GM23338 (cell line): ENCODE data around the gene ANO4. TPM values are rescaled to one million over a fixed set of nuclear protein-coding genes. Genes with fewer than 3 reads are reported as not detected.

Experiments
- ATAC-seq: fragments of 200-7000 bp; cut with Tn5 transposase; 3 replicates; pipeline ENCODE4 v1.9.1; 2020
- DNase-seq: peaks from one replicate; pipeline ENCODE4 v3.0.0-alpha.2; 2015; ENCODE audit warnings: low spot score
- H2AFZ ChIP-seq: fragments of 200-600 bp; sonication (generic); 2 replicates; pipeline ENCODE4 v1.8.0; 2016; ENCODE audit warnings: antibody characterized with exemption, mild to moderate bottlenecking, moderate library complexity
- H3F3A ChIP-seq: fragments of 200-600 bp; sonication (generic); replicated peaks from 2 replicates; pipeline ENCODE4 v1.8.0; 2017; ENCODE audit warnings: antibody characterized with exemption, mixed run types, low read depth
- H3K27ac ChIP-seq: fragments of 200-600 bp; sonication (generic); 2 replicates; pipeline ENCODE4 v1.6.1; 2016; ENCODE audit warnings: low read depth
- H3K27me3 ChIP-seq: fragments of 200-600 bp; sonication (generic); 2 replicates; pipeline ENCODE4 v1.8.0; 2016; ENCODE audit warnings: mild to moderate bottlenecking, mixed run types, moderate library complexity; ENCODE audit not compliant: insufficient read depth
- H3K36me3 ChIP-seq: fragments of 200-600 bp; sonication (generic); 2 replicates; pipeline ENCODE4 v1.8.0; 2016; ENCODE audit warnings: mild to moderate bottlenecking; ENCODE audit not compliant: insufficient read depth
- H3K4me1 ChIP-seq: fragments of 200-600 bp; sonication (generic); 2 replicates; pipeline ENCODE4 v1.8.0; 2016; ENCODE audit warnings: mild to moderate bottlenecking, moderate library complexity; ENCODE audit not compliant: insufficient read depth
- H3K4me2 ChIP-seq: fragments of 200-600 bp; sonication (generic); 2 replicates; pipeline ENCODE4 v1.7.1; 2017; ENCODE audit warnings: mixed run types
- H3K4me3 ChIP-seq: fragments of 200-600 bp; sonication (generic); 2 replicates; pipeline ENCODE4 v1.6.1; 2016; ENCODE audit warnings: mixed run types
- H3K79me2 ChIP-seq: fragments of 200-600 bp; sonication (generic); replicated peaks from 2 replicates; pipeline ENCODE4 v1.8.0; 2017; ENCODE audit warnings: mild to moderate bottlenecking; ENCODE audit not compliant: insufficient read depth
- H3K9me2 ChIP-seq: fragments of 200-600 bp; sonication (generic); 2 replicates; pipeline ENCODE4 v1.8.0; 2017; ENCODE audit not compliant: insufficient read depth
- H4K20me1 ChIP-seq: fragments of 200-600 bp; sonication (generic); replicated peaks from 2 replicates; pipeline ENCODE4 v1.8.0; 2017; ENCODE audit warnings: mild to moderate bottlenecking; ENCODE audit not compliant: insufficient read depth
- H3K27ac Mint-ChIP-seq: 2 replicates; pipeline ENCODE4 v1.8.0; 2020; ENCODE audit warnings: inconsistent platforms, mild to moderate bottlenecking, moderate library complexity, mixed read lengths
- H3K27me3 Mint-ChIP-seq: 3 replicates; pipeline ENCODE4 v1.8.0; 2022; ENCODE audit warnings: low read depth, mild to moderate bottlenecking, moderate library complexity, mixed read lengths, inconsistent platforms; ENCODE audit not compliant: insufficient read depth, poor library complexity
- H3K36me3 Mint-ChIP-seq: 3 replicates; pipeline ENCODE4 v1.8.0; 2021; ENCODE audit warnings: low read depth, mild to moderate bottlenecking, inconsistent platforms, moderate library complexity, mixed read lengths
- H3K4me1 Mint-ChIP-seq: 3 replicates; pipeline ENCODE4 v1.8.0; 2020; ENCODE audit warnings: mild to moderate bottlenecking, inconsistent platforms, mixed read lengths
- H3K4me3 Mint-ChIP-seq: 3 replicates; pipeline ENCODE4 v1.8.0; 2021; ENCODE audit warnings: moderate library complexity, mild to moderate bottlenecking, inconsistent platforms, mixed read lengths
- H3K9me3 Mint-ChIP-seq: 3 replicates; pipeline ENCODE4 v1.8.0; 2020; ENCODE audit warnings: moderate library complexity, mild to moderate bottlenecking, inconsistent platforms, mixed read lengths
- CREB1 ChIP-seq: fragments of 250-450 bp; sonication (Bioruptor Pico); IDR thresholded peaks from 2 replicates; pipeline ENCODE4 v1.5.0; 2020; ENCODE audit warnings: low read depth, mild to moderate bottlenecking, moderate library complexity
- EZH2 ChIP-seq: fragments of 200-600 bp; sonication (generic); IDR thresholded peaks from one replicate; pipeline ENCODE4 v1.8.0; 2017; ENCODE audit warnings: antibody characterized with exemption, mild to moderate bottlenecking, low read depth; ENCODE audit not compliant: unreplicated experiment
- EZH2phosphoT487 ChIP-seq: fragments of 200-600 bp; sonication (generic); IDR thresholded peaks from one replicate; pipeline ENCODE4 v1.8.1; 2018; ENCODE audit warnings: antibody characterized with exemption; ENCODE audit not compliant: unreplicated experiment
- JUNB ChIP-seq: IDR thresholded peaks from one replicate; pipeline ENCODE4 v1.6.1; 2016; ENCODE audit warnings: antibody characterized with exemption; ENCODE audit not compliant: unreplicated experiment
- NANOG ChIP-seq: IDR thresholded peaks from 2 replicates; pipeline ENCODE4 v1.6.1; 2016; ENCODE audit warnings: antibody characterized with exemption, borderline replicate concordance
- POLR2AphosphoS5 ChIP-seq: IDR thresholded peaks from 2 replicates; pipeline ENCODE4 v1.6.1; 2016; ENCODE audit warnings: antibody characterized with exemption, low read depth
- STAT1 ChIP-seq: IDR thresholded peaks from one replicate; pipeline ENCODE4 v1.6.1; 2016; ENCODE audit warnings: antibody characterized with exemption; ENCODE audit not compliant: unreplicated experiment
- ZNF114 ChIP-seq: fragments of 250-450 bp; sonication (Bioruptor Pico); IDR thresholded peaks from 2 replicates; pipeline ENCODE4 v1.5.0; 2020; ENCODE audit warnings: mild to moderate bottlenecking, moderate library complexity
- ZNF331 ChIP-seq: fragments of 250-450 bp; sonication (Bioruptor Pico); IDR thresholded peaks from 2 replicates; pipeline ENCODE4 v1.5.0; 2020; ENCODE audit warnings: low read depth, mild to moderate bottlenecking, moderate library complexity
- polyA plus RNA-seq: library from polyadenylated mRNA; unstranded; fragments of >200 nt; fragmentation: Nextera tagmentation; extraction: Ambion mirVana; gene quantifications from 2 replicates; pipeline ENCODE4 v1.2.1, GENCODE V29; 2016
- total RNA-seq: library from RNA; depleted of rRNA; stranded (reverse); fragments of >200 nt; shearing (Covaris generic); gene quantifications from 2 replicates; pipeline ENCODE4 v1.2.3, GENCODE V29; 2014
- TF ChIP-seq, protein P1 (sequence below): IDR thresholded peaks from 2 replicates; pipeline ENCODE4 v1.6.1; 2016; ENCODE audit warnings: antibody characterized with exemption
- TF ChIP-seq, protein P2 (sequence below): IDR thresholded peaks from one replicate; pipeline ENCODE4 v1.6.1; 2018; ENCODE audit warnings: antibody characterized with exemption; ENCODE audit not compliant: unreplicated experiment
- TF ChIP-seq, protein P3 (sequence below), 2 experiments: fragments of 200-600 bp in 1 of 2; sonication (generic) in 1 of 2; conservative IDR thresholded peaks; 2 replicates each; pipeline versions ENCODE4 v1.5.1 to v1.6.1; 2016 to 2017; ENCODE audit warnings: antibody characterized with exemption in 2 of 2, low read depth in 2 of 2, mild to moderate bottlenecking in 2 of 2, moderate library complexity in 1 of 2
- TF ChIP-seq, protein P4 (sequence below): fragments of 250-450 bp; sonication (Bioruptor Pico); IDR thresholded peaks from 2 replicates; pipeline ENCODE4 v1.5.0; 2020; ENCODE audit warnings: mild to moderate bottlenecking, moderate library complexity

The ANO4 gene
- total and polyA plus RNA-seq, 2 experiments from 2014 or later, result 1.7 to 8.7 TPM

DNA sequence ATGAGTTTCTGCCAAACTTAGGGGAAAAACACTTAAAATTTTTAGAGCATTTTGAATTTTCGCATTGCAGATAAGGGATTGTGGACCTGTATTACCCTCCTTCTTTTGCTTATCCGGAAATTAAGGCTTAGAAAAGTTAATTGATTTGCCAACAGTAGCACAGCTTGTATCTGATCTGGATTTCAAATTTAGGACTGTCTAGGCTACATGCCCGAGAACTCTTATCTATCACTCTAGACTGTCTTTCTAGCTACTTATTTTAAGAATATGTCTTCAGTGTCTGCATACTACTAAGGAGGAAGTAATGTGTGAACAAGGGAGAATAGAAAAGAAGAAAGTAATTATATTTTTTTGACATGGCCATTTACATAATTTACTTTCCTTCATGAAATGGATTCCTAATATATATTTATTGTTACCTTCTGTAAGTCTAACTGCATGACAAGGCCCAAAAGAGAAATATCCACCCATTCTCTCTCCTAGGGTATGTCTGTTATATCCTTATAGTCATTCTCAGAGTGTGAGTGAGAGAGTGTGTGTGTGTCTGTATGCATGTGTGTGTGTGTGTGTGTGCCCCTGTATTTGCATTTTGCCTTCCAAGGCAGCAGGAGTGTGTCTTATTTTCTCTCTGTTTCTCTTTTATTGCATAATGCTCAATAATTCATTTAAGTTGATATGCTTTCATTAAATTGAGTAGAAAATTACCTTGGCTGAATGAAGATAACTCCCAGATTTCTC, 283.4 kb downstream of the ANO4 start:
- H4K20me1 ChIP-seq, result no peaks in the 10 kb centered on the region
- H3K4me2 ChIP-seq, result no peak overlapping the region
- 0 out of 2 replicates have a peak, but pooled peaks cover 8% of the 10 kb centered on the region for H3K4me1 ChIP-seq
- peak overlapping the region; percentile 4; the same call in 1 of the 2 replicates for H3K27ac ChIP-seq
- no peaks in the 10 kb centered on the region; the same call in 2 of the 3 replicates for H3K36me3 Mint-ChIP-seq
- ATAC-seq (no peak), DNase-seq (no peak)
- peaks cover 20% of the 10 kb centered on the region for H3K4me1 Mint-ChIP-seq
- no peaks in the 10 kb centered on the region for H3K79me2 ChIP-seq
- H3F3A ChIP-seq, result no peaks in the 10 kb centered on the region
- H2AFZ ChIP-seq, result no peak overlapping the region
- no peak for TF ChIP-seq CREB1
- TF ChIP-seq, protein P1, sequence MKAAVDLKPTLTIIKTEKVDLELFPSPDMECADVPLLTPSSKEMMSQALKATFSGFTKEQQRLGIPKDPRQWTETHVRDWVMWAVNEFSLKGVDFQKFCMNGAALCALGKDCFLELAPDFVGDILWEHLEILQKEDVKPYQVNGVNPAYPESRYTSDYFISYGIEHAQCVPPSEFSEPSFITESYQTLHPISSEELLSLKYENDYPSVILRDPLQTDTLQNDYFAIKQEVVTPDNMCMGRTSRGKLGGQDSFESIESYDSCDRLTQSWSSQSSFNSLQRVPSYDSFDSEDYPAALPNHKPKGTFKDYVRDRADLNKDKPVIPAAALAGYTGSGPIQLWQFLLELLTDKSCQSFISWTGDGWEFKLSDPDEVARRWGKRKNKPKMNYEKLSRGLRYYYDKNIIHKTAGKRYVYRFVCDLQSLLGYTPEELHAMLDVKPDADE, result no peak
- no peak for TF ChIP-seq STAT1
- TF ChIP-seq, protein P2, sequence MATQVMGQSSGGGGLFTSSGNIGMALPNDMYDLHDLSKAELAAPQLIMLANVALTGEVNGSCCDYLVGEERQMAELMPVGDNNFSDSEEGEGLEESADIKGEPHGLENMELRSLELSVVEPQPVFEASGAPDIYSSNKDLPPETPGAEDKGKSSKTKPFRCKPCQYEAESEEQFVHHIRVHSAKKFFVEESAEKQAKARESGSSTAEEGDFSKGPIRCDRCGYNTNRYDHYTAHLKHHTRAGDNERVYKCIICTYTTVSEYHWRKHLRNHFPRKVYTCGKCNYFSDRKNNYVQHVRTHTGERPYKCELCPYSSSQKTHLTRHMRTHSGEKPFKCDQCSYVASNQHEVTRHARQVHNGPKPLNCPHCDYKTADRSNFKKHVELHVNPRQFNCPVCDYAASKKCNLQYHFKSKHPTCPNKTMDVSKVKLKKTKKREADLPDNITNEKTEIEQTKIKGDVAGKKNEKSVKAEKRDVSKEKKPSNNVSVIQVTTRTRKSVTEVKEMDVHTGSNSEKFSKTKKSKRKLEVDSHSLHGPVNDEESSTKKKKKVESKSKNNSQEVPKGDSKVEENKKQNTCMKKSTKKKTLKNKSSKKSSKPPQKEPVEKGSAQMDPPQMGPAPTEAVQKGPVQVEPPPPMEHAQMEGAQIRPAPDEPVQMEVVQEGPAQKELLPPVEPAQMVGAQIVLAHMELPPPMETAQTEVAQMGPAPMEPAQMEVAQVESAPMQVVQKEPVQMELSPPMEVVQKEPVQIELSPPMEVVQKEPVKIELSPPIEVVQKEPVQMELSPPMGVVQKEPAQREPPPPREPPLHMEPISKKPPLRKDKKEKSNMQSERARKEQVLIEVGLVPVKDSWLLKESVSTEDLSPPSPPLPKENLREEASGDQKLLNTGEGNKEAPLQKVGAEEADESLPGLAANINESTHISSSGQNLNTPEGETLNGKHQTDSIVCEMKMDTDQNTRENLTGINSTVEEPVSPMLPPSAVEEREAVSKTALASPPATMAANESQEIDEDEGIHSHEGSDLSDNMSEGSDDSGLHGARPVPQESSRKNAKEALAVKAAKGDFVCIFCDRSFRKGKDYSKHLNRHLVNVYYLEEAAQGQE, result no peak
- TF ChIP-seq EZH2, result no peak
- TF ChIP-seq EZH2phosphoT487, result no peak
- TF ChIP-seq, protein P3, sequence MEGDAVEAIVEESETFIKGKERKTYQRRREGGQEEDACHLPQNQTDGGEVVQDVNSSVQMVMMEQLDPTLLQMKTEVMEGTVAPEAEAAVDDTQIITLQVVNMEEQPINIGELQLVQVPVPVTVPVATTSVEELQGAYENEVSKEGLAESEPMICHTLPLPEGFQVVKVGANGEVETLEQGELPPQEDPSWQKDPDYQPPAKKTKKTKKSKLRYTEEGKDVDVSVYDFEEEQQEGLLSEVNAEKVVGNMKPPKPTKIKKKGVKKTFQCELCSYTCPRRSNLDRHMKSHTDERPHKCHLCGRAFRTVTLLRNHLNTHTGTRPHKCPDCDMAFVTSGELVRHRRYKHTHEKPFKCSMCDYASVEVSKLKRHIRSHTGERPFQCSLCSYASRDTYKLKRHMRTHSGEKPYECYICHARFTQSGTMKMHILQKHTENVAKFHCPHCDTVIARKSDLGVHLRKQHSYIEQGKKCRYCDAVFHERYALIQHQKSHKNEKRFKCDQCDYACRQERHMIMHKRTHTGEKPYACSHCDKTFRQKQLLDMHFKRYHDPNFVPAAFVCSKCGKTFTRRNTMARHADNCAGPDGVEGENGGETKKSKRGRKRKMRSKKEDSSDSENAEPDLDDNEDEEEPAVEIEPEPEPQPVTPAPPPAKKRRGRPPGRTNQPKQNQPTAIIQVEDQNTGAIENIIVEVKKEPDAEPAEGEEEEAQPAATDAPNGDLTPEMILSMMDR (conservative IDR thresholded peaks at IDR 0.05; ENCODE audit: low read depth in 2 of 2), result no peak
- no peak for TF ChIP-seq NANOG
- TF ChIP-seq POLR2AphosphoS5, result no peak
- TF ChIP-seq JUNB, result no peak
- no peak for TF ChIP-seq ZNF331 (CRISPR knock-in tag)
- TF ChIP-seq, protein P4, sequence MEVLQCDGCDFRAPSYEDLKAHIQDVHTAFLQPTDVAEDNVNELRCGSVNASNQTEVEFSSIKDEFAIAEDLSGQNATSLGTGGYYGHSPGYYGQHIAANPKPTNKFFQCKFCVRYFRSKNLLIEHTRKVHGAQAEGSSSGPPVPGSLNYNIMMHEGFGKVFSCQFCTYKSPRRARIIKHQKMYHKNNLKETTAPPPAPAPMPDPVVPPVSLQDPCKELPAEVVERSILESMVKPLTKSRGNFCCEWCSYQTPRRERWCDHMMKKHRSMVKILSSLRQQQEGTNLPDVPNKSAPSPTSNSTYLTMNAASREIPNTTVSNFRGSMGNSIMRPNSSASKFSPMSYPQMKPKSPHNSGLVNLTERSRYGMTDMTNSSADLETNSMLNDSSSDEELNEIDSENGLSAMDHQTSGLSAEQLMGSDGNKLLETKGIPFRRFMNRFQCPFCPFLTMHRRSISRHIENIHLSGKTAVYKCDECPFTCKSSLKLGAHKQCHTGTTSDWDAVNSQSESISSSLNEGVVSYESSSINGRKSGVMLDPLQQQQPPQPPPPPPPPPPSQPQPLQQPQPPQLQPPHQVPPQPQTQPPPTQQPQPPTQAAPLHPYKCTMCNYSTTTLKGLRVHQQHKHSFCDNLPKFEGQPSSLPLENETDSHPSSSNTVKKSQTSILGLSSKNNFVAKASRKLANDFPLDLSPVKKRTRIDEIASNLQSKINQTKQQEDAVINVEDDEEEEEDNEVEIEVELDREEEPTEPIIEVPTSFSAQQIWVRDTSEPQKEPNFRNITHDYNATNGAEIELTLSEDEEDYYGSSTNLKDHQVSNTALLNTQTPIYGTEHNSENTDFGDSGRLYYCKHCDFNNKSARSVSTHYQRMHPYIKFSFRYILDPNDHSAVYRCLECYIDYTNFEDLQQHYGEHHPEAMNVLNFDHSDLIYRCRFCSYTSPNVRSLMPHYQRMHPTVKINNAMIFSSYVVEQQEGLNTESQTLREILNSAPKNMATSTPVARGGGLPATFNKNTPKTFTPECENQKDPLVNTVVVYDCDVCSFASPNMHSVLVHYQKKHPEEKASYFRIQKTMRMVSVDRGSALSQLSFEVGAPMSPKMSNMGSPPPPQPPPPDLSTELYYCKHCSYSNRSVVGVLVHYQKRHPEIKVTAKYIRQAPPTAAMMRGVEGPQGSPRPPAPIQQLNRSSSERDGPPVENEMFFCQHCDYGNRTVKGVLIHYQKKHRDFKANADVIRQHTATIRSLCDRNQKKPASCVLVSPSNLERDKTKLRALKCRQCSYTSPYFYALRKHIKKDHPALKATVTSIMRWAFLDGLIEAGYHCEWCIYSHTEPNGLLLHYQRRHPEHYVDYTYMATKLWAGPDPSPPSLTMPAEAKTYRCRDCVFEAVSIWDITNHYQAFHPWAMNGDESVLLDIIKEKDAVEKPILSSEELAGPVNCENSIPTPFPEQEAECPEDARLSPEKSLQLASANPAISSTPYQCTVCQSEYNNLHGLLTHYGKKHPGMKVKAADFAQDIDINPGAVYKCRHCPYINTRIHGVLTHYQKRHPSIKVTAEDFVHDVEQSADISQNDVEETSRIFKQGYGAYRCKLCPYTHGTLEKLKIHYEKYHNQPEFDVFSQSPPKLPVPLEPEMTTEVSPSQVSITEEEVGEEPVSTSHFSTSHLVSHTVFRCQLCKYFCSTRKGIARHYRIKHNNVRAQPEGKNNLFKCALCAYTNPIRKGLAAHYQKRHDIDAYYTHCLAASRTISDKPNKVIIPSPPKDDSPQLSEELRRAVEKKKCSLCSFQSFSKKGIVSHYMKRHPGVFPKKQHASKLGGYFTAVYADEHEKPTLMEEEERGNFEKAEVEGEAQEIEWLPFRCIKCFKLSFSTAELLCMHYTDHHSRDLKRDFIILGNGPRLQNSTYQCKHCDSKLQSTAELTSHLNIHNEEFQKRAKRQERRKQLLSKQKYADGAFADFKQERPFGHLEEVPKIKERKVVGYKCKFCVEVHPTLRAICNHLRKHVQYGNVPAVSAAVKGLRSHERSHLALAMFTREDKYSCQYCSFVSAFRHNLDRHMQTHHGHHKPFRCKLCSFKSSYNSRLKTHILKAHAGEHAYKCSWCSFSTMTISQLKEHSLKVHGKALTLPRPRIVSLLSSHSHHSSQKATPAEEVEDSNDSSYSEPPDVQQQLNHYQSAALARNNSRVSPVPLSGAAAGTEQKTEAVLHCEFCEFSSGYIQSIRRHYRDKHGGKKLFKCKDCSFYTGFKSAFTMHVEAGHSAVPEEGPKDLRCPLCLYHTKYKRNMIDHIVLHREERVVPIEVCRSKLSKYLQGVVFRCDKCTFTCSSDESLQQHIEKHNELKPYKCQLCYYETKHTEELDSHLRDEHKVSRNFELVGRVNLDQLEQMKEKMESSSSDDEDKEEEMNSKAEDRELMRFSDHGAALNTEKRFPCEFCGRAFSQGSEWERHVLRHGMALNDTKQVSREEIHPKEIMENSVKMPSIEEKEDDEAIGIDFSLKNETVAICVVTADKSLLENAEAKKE (CRISPR knock-in tag), result no peak
- no peak for TF ChIP-seq ZNF114
- H3K36me3 ChIP-seq, result no peaks in the 10 kb centered on the region
- H3K9me2 ChIP-seq, result peaks cover 10% of the 10 kb centered on the region; the same call in 1 of the 2 replicates
- peak overlapping the region; percentile 3; the same call in 1 of the 2 replicates for H3K27ac Mint-ChIP-seq
- H3K9me3 Mint-ChIP-seq, result peaks cover 3% of the 10 kb centered on the region; the same call in 1 of the 3 replicates
- H3K27me3 ChIP-seq, result no peaks in the 10 kb centered on the region
- no peak overlapping the region for H3K4me3 ChIP-seq
- H3K4me3 Mint-ChIP-seq, result no peak overlapping the region
- H3K27me3 Mint-ChIP-seq, result no peaks in the 10 kb centered on the region
